ENCODE results near the gene RFLNA. TPM values are rescaled to one million over a fixed set of nuclear protein-coding genes. Genes with fewer than 3 reads are reported as not detected.
"Not testable (repeated sequence)": the region's sequence is repeated elsewhere in the genome, so short reads cannot be mapped to it uniquely, and the experiment has no call there.

The RFLNA gene
- total RNA-seq, 1 donor, result 0.10 TPM

GRCh38 chr12:124317400-124317799, 22.5 kb downstream of the RFLNA start:
- Histone ChIP-seq H3K4me3 (ENCODE audit: low read length) (no peak overlapping the region), H3K9me3 (ENCODE audit: low read depth, low read length) (no peaks in the 10 kb centered on the region), H3K27me3 (ENCODE audit: insufficient read depth, low read length) (no peaks in the 10 kb centered on the region)

GRCh38 chr12:124318278-124319020, 23.6 kb downstream of the RFLNA start:
- Histone ChIP-seq H3K27me3 (ENCODE audit: insufficient read depth, low read length) (no peaks in the 10 kb centered on the region), H3K9me3 (ENCODE audit: low read depth, low read length) (peaks cover 3% of the 10 kb centered on the region), H3K4me3 (ENCODE audit: low read length) (no peak overlapping the region), H3K4me1 (ENCODE audit: insufficient read depth, low read length) (no peaks in the 10 kb centered on the region)

More at GRCh38 chr12:124317400-124317799, 22.5 kb downstream of the RFLNA start:
- no peaks in the 10 kb centered on the region for H3K4me1 ChIP-seq (ENCODE audit: insufficient read depth, low read length)

GRCh38 chr12:124319368-124320050, 24.6 kb downstream of the RFLNA start:
- peaks cover 11% of the 10 kb centered on the region for H3K9me3 ChIP-seq (ENCODE audit: low read depth, low read length)

GRCh38 chr12:124321040-124321481, 26.2 kb downstream of the RFLNA start:
- peaks cover 11% of the 10 kb centered on the region for H3K9me3 ChIP-seq (ENCODE audit: low read depth, low read length)

More at GRCh38 chr12:124319368-124320050, 24.6 kb downstream of the RFLNA start:
- H3K4me3 ChIP-seq (ENCODE audit: low read length), result no peak overlapping the region
- H3K27me3 ChIP-seq (ENCODE audit: insufficient read depth, low read length), result no peaks in the 10 kb centered on the region
- no peaks in the 10 kb centered on the region for H3K4me1 ChIP-seq (ENCODE audit: insufficient read depth, low read length)

GRCh38 chr12:124321556-124322270, 26.8 kb downstream of the RFLNA start:
- no peak overlapping the region for H3K4me3 ChIP-seq (ENCODE audit: low read length)
- H3K27me3 ChIP-seq (ENCODE audit: insufficient read depth, low read length), result no peaks in the 10 kb centered on the region
- H3K9me3 ChIP-seq (ENCODE audit: low read depth, low read length), result peaks cover 11% of the 10 kb centered on the region
- H3K4me1 ChIP-seq (ENCODE audit: insufficient read depth, low read length), result no peaks in the 10 kb centered on the region

More at GRCh38 chr12:124321040-124321481, 26.2 kb downstream of the RFLNA start:
- Histone ChIP-seq H3K4me3 (ENCODE audit: low read length) (no peak overlapping the region), H3K4me1 (ENCODE audit: insufficient read depth, low read length) (no peaks in the 10 kb centered on the region), H3K27me3 (ENCODE audit: insufficient read depth, low read length) (no peaks in the 10 kb centered on the region)

GRCh38 chr12:124322271-124322998, 27.5 kb downstream of the RFLNA start:
- no peaks in the 10 kb centered on the region for H3K27me3 ChIP-seq (ENCODE audit: insufficient read depth, low read length)
- H3K9me3 ChIP-seq (ENCODE audit: low read depth, low read length), result peaks cover 11% of the 10 kb centered on the region
- no peaks in the 10 kb centered on the region for H3K4me1 ChIP-seq (ENCODE audit: insufficient read depth, low read length)
- H3K4me3 ChIP-seq (ENCODE audit: low read length), result no peak overlapping the region

DNA sequence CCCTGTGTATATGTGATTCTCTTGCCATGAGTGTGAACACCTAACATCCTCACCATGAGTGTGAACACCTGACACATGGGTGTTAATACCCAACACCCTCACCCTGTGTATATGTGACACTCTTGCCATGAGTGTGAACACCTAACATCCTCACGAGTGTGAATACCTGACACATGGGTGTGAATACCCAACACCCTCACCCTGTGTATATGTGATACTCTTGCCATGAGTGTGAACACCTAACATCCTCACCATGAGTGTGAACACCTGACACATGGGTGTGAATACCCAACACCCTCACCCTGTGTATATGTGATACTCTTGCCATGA, 28.1 kb downstream of the RFLNA start:
- not testable (repeated sequence) for H3K4me3 ChIP-seq (ENCODE audit: low read length); H3K27me3 ChIP-seq (ENCODE audit: insufficient read depth, low read length); H3K4me1 ChIP-seq (ENCODE audit: insufficient read depth, low read length)
- H3K9me3 ChIP-seq (ENCODE audit: low read depth, low read length), result peaks cover 11% of the 10 kb centered on the region

DNA sequence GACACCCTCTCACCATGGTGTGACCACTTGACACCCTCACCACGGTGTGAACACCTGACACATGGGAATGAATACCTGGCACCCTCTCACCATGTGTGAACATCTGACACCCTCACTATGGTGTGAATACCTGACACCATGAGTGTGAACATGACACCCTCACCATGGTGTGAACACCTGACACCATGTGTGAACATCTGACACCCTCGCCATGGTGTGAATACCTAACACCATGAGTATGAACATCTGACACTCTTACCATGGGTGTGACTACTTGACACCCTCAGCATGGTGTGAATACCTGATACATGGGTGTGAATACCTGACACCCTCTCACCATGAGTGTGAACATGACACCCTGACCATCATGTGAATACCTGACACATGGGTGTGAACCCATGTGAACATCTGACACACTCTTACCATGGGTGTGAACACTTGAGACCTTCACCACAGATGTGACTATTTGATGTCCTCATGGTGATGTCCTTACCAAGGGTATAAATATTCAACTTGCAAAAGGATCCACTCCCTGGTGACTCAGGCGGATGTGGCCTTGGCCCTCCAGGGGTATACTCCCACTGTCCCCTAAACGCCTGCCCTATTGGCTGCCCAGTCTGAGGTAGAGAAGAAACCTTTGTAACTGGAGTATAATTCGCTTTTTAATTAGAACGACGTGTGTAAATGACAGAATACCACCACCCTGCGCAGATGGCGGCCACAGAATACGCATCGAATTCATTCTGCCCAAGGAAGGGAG, 29.1 kb downstream of the RFLNA start:
- H3K4me1 ChIP-seq (ENCODE audit: insufficient read depth, low read length), result no peaks in the 10 kb centered on the region
- no peak overlapping the region for H3K4me3 ChIP-seq (ENCODE audit: low read length)
- peaks cover 11% of the 10 kb centered on the region for H3K9me3 ChIP-seq (ENCODE audit: low read depth, low read length)
- no peaks in the 10 kb centered on the region for H3K27me3 ChIP-seq (ENCODE audit: insufficient read depth, low read length)

GRCh38 chr12:124324803-124325705, 30.2 kb downstream of the RFLNA start:
- Histone ChIP-seq H3K27me3 (ENCODE audit: insufficient read depth, low read length) (no peaks in the 10 kb centered on the region), H3K4me3 (ENCODE audit: low read length) (no peak overlapping the region), H3K9me3 (ENCODE audit: low read depth, low read length) (peaks cover 11% of the 10 kb centered on the region), H3K4me1 (ENCODE audit: insufficient read depth, low read length) (no peaks in the 10 kb centered on the region)

- Histone ChIP-seq H3K9me3 (ENCODE audit: low read depth, low read length) (peaks cover 11% of the 10 kb centered on the region), H3K4me3 (ENCODE audit: low read length) (no peak overlapping the region), H3K4me1 (ENCODE audit: insufficient read depth, low read length) (no peaks in the 10 kb centered on the region), H3K27me3 (ENCODE audit: insufficient read depth, low read length) (no peaks in the 10 kb centered on the region)
These were observed 31.2 kb downstream of the RFLNA start for GRCh38 chr12:124326104-124326503.

DNA sequence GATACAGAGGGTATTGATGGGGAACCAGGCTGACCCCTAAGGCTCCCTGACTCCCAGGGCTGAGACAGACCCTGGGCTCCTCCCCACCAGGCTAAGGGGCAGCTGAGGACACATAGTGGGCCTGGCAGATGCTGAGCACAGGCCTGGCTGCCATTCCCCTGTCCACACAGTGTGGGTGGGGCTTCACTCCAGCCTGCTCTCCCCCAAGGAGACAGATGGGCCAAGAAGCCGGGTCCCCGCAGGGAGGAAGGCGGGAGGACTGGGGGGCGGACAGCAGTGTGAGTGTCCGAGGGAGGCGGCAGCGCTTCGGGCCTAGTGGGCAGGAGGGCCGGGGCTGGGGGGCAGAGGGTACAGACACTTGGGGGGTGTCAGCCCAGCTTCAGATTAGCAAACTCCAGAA, 32.0 kb downstream of the RFLNA start:
- H3K4me1 ChIP-seq (ENCODE audit: insufficient read depth, low read length), result no peaks in the 10 kb centered on the region
- H3K4me3 ChIP-seq (ENCODE audit: low read length), result no peak overlapping the region
- H3K27me3 ChIP-seq (ENCODE audit: insufficient read depth, low read length), result no peaks in the 10 kb centered on the region
- peaks cover 11% of the 10 kb centered on the region for H3K9me3 ChIP-seq (ENCODE audit: low read depth, low read length)

DNA sequence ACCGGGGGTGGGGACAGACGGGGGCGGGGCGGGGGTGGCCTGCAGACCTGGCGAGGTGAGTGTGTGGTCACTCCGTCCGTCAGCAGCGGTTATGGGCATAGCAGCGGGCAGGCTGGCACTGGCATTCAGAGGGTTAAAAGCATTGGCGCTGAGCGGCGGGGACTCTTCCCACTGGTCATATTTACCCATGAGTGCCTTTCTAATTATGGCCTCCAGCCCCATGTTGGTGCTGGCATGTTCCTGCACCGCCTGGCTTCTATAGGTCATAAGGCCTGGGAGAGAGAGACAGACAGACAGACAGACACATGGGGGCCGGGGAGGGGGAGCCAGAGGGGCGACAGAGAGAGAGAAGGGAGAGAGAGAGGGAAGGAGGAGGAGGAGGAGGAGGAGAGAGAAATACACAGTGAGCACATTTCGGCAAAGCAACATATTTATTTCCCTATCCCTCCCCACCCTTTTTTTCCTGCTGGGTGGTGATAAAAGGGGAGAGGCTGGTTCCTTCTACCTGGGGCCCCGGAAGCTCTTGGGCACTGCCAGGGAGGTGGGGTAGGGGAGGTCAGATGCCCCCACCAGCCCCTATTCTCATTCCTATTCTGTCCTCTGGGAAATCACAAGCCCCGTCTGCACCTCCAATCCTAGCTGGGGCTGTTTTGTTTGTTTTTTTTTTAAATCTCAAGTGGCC, 32.6 kb downstream of the RFLNA start:
- Histone ChIP-seq H3K9me3 (ENCODE audit: low read depth, low read length) (peaks cover 11% of the 10 kb centered on the region), H3K4me3 (ENCODE audit: low read length) (no peak overlapping the region), H3K4me1 (ENCODE audit: insufficient read depth, low read length) (no peaks in the 10 kb centered on the region), H3K27me3 (ENCODE audit: insufficient read depth, low read length) (no peaks in the 10 kb centered on the region)

- Histone ChIP-seq H3K9me3 (ENCODE audit: low read depth, low read length) (peaks cover 11% of the 10 kb centered on the region), H3K27me3 (ENCODE audit: insufficient read depth, low read length) (no peaks in the 10 kb centered on the region), H3K4me1 (ENCODE audit: insufficient read depth, low read length) (no peaks in the 10 kb centered on the region), H3K4me3 (ENCODE audit: low read length) (no peak overlapping the region)
These were observed 33.2 kb downstream of the RFLNA start for GRCh38 chr12:124328116-124328515.
